OCI-LY3 (cell line): ENCODE measurements around the gene NDUFV1.

Experiments
- H2AFZ ChIP-seq: fragments of 200-600, 300-600 bp; shearing (Covaris generic); 2 replicates; pipeline ENCODE4 v1.6.0; 2014; ENCODE audit warnings: antibody characterized with exemption, low read depth, low read length
- H3K27ac ChIP-seq: fragments of 200-600, 300-600 bp; sonication (generic); 2 replicates; pipeline ENCODE4 v1.5.1; 2014; ENCODE audit warnings: mild to moderate bottlenecking, low read length, moderate library complexity, mixed read lengths
- H3K27me3 ChIP-seq: fragments of 200-600, 300-600 bp; sonication (generic); 2 replicates; pipeline ENCODE4 v1.6.1; 2014; ENCODE audit warnings: low read depth, low read length, mixed read lengths
- H3K36me3 ChIP-seq: fragments of 200-600, 300-600 bp; sonication (generic); replicated peaks from 2 replicates; pipeline ENCODE3; 2014; ENCODE audit warnings: low read depth, low read length, mixed read lengths
- H3K4me1 ChIP-seq: fragments of 300-600, 200-600 bp; sonication (generic); 2 replicates; pipeline ENCODE4 v1.6.1; 2014; ENCODE audit warnings: low read length, mixed read lengths
- H3K4me2 ChIP-seq: fragments of 200-600, 300-600 bp; sonication (generic); 2 replicates; pipeline ENCODE4 v1.6.1; 2014; ENCODE audit warnings: low read length, mixed read lengths
- H3K4me3 ChIP-seq: fragments of 300-600, 200-600 bp; sonication (generic); 2 replicates; pipeline ENCODE4 v1.5.1; 2014; ENCODE audit warnings: antibody characterized with exemption, mild to moderate bottlenecking, low read length, moderate library complexity
- H3K79me2 ChIP-seq: fragments of 300-600, 200-600 bp; shearing (Covaris generic); 2 replicates; pipeline ENCODE4 v1.6.1; 2014; ENCODE audit warnings: mild to moderate bottlenecking, low read length, mixed read lengths
- H3K9ac ChIP-seq: fragments of 300-600, 200-600 bp; shearing (Covaris generic); 2 replicates; pipeline ENCODE4 v1.6.0; 2014; ENCODE audit warnings: mild to moderate bottlenecking, low read length, moderate library complexity
- H3K9me3 ChIP-seq: fragments of 200-600, 300-600 bp; shearing (Covaris generic); 2 replicates; pipeline ENCODE4 v1.6.1; 2014; ENCODE audit warnings: low read length, mixed read lengths; ENCODE audit not compliant: insufficient read depth
- H4K20me1 ChIP-seq: fragments of 200-600, 300-600 bp; sonication (generic); 2 replicates; pipeline ENCODE4 v1.6.1; 2016; ENCODE audit warnings: low read length, mixed read lengths; ENCODE audit not compliant: insufficient read depth
- EZH2phosphoT487 ChIP-seq: fragments of 200-600 bp; shearing (Covaris generic); IDR thresholded peaks from 2 replicates; pipeline ENCODE4 v1.6.1; 2018; ENCODE audit warnings: antibody characterized with exemption, mixed run types, low read depth
- TF ChIP-seq, protein P1 (sequence below): fragments of 200-600, 300-600 bp; sonication (generic); IDR thresholded peaks from 2 replicates; pipeline ENCODE4 v1.5.1; 2014; ENCODE audit warnings: antibody characterized with exemption, low read length, low read depth

Gene NDUFV1

DNA sequence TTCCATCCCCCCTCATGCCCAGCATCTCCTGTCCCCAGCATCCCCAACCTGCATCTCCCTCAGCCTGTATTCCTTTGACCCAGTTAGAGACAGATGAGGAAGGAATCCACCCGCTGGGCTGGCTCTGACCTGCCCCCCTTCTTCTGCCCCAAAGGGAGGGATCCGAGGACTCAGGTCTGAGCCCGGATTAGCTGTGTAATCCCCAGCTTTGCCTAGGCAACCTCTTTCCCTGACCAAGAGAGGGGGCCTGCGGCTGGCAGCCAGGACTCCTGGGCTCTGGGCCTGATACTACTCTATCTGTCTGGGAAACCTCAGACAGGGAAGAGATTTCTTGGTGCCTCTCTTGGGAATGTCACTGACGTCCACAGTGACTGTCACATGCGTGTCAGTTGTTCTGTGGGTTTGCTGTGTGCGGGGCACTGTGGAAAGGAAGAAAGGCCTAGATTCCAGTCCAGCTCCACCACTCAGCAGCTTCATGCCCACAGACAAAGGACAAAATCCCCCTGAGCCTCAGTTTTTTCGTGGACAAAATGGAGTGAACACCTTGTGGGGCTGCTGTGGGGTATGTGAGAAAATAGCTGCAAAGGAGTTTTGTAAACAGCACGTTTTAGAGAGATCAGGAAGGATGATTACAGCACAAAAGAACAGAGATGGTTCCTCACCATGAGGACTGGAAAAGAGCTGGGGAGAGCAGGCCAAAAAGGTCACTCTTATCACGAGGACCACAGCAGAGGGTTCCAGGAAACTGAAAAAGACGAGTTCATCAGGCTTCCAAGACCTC lies 1.3 kb upstream of the NDUFV1 start:
- H3K27ac ChIP-seq = no peak overlapping the region
- no peaks in the 10 kb centered on the region for H4K20me1 ChIP-seq
- H3K79me2 ChIP-seq = peaks cover 17% of the 10 kb centered on the region
- H3K9me3 ChIP-seq = peaks cover 5% of the 10 kb centered on the region; the same call in 1 of the 2 replicates
- peaks cover 10% of the 10 kb centered on the region for H3K36me3 ChIP-seq
- H3K4me2 ChIP-seq = peak overlapping the region; percentile 93
- H3K4me1 ChIP-seq = peaks cover 20% of the 10 kb centered on the region
- H2AFZ ChIP-seq = no peak overlapping the region
- peaks cover 11% of the 10 kb centered on the region; the same call in 1 of the 2 replicates for H3K27me3 ChIP-seq
- no peak for TF ChIP-seq EZH2phosphoT487
- peak overlapping the region; percentile 90 for H3K4me3 ChIP-seq
- no peak overlapping the region for H3K9ac ChIP-seq

DNA sequence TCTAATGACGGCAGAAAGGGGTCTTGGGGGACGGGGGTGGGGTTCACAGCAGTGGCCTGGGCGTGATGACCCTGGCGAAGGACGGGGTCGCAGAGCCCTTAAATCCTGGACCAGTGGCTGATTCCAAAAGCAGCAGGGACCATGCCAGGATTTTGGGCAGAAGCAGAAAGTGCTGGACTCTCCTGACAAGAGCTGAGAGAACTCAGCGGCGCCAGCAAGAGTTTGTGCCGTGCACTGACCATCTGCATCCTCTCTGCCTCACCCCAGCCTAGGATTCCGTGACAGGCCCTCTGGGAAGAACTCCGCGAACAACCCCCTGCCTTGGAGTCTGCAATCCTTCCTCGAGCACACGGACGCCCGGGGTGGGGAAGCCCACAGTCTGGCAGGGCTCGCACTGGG lies 644 bp upstream of the NDUFV1 start:
- H3K4me3 ChIP-seq = peak overlapping the region; percentile 90
- peaks cover 17% of the 10 kb centered on the region for H3K79me2 ChIP-seq
- H3K9me3 ChIP-seq = peaks cover 5% of the 10 kb centered on the region; the same call in 1 of the 2 replicates
- peak overlapping the region; percentile 61 for H3K9ac ChIP-seq
- H4K20me1 ChIP-seq = no peaks in the 10 kb centered on the region
- H2AFZ ChIP-seq = peak overlapping the region; percentile 56; the same call in 1 of the 2 replicates
- H3K27me3 ChIP-seq = peaks cover 5% of the 10 kb centered on the region; the same call in 1 of the 2 replicates
- no peak overlapping the region for H3K27ac ChIP-seq
- H3K4me2 ChIP-seq = peak overlapping the region; percentile 93
- TF ChIP-seq, protein P1, sequence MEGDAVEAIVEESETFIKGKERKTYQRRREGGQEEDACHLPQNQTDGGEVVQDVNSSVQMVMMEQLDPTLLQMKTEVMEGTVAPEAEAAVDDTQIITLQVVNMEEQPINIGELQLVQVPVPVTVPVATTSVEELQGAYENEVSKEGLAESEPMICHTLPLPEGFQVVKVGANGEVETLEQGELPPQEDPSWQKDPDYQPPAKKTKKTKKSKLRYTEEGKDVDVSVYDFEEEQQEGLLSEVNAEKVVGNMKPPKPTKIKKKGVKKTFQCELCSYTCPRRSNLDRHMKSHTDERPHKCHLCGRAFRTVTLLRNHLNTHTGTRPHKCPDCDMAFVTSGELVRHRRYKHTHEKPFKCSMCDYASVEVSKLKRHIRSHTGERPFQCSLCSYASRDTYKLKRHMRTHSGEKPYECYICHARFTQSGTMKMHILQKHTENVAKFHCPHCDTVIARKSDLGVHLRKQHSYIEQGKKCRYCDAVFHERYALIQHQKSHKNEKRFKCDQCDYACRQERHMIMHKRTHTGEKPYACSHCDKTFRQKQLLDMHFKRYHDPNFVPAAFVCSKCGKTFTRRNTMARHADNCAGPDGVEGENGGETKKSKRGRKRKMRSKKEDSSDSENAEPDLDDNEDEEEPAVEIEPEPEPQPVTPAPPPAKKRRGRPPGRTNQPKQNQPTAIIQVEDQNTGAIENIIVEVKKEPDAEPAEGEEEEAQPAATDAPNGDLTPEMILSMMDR = no peak
- TF ChIP-seq EZH2phosphoT487 = no peak
- peaks cover 16% of the 10 kb centered on the region for H3K4me1 ChIP-seq
- peaks cover 16% of the 10 kb centered on the region for H3K36me3 ChIP-seq

DNA sequence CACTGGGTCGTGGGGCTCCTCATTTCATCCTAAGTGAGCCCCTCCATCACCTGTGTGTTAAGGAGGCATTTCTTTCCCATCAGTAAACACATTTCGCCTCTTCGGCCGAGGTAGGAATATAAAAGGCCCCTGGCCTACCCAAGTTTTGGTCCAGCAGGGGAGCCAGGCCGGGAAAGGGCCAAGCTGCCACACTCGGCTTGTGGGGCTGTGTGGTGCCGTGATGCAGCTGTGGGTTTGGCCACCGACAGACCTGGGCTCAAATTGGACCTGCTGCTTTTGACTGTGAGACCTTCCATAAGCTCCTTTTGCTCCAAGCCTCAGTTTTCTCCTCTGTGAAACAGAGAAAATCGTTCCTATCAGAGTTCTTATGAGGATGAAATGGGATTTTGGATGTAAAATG lies 771 bp downstream of the NDUFV1 start:
- Histone ChIP-seq H2AFZ (no peak overlapping the region), H3K4me1 (peaks cover 16% of the 10 kb centered on the region)
- TF ChIP-seq EZH2phosphoT487 = no peak
- TF ChIP-seq, protein P1 = no peak

DNA sequence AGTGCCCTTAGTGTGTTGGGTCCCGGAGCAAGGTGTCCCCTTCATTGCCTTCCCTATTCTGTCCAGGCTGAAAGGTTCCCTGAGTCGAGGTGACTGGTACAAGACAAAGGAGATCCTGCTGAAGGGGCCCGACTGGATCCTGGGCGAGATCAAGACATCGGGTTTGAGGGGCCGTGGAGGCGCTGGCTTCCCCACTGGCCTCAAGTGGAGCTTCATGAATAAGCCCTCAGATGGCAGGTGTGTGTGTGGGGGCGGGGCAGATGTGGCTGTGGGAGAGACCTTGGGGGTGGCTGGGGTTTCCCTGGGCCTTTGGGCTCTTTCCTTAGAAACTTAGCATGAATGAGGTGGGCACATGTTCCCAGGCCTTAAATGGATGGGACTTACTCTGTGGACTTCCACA lies 1.8 kb downstream of the NDUFV1 start:
- Histone ChIP-seq H3K9me3 (no peaks in the 10 kb centered on the region), H3K9ac (no peak overlapping the region), H2AFZ (no peak overlapping the region), H3K4me1 (peaks cover 20% of the 10 kb centered on the region), H3K27ac (no peak overlapping the region), H3K4me3 (no peak overlapping the region), H4K20me1 (no peaks in the 10 kb centered on the region), H3K4me2 (no peak overlapping the region), H3K79me2 (peaks cover 17% of the 10 kb centered on the region), H3K36me3 (peaks cover 20% of the 10 kb centered on the region), H3K27me3 (no peaks in the 10 kb centered on the region)
- TF ChIP-seq, protein P1 = no peak
- TF ChIP-seq EZH2phosphoT487 = no peak

More for the DNA sequence above, 771 bp downstream of the NDUFV1 start:
- peaks cover 5% of the 10 kb centered on the region; the same call in 1 of the 2 replicates for H3K27me3 ChIP-seq
- peak overlapping the region; percentile 79 for H3K9ac ChIP-seq
- H3K4me2 ChIP-seq = peak overlapping the region; percentile 90
- H4K20me1 ChIP-seq = no peaks in the 10 kb centered on the region
- no peak overlapping the region for H3K27ac ChIP-seq
- peaks cover 5% of the 10 kb centered on the region; the same call in 1 of the 2 replicates for H3K9me3 ChIP-seq
- H3K4me3 ChIP-seq = peak overlapping the region; percentile 90
- peaks cover 19% of the 10 kb centered on the region for H3K36me3 ChIP-seq
- peaks cover 17% of the 10 kb centered on the region for H3K79me2 ChIP-seq
